HT1080 (cell line): ENCODE results near the gene PDSS2. TPM values are rescaled to one million over a fixed set of nuclear protein-coding genes. Genes with fewer than 3 reads are reported as not detected.
"Not testable (repeated sequence)": the region's sequence is repeated elsewhere in the genome, so short reads cannot be mapped to it uniquely, and the experiment has no call there.

Source experiments
- DNase-seq: peaks from one replicate; pipeline ENCODE4 v3.0.0-alpha.2; 2015; ENCODE audit warnings: low read depth
- total RNA-seq: library from RNA; depleted of rRNA; stranded (reverse); fragments of >200 nt; shearing (Covaris generic); gene quantifications from 2 replicates; pipeline ENCODE4 v1.2.3, GENCODE V29; 2014

Gene PDSS2
- total RNA-seq, 1 experiment from 2014 or later = 10.7 TPM

- DNase-seq = no peak
These were observed 239.5 kb downstream of the PDSS2 start for GRCh38 chr6:107219851-107220250.

DNA sequence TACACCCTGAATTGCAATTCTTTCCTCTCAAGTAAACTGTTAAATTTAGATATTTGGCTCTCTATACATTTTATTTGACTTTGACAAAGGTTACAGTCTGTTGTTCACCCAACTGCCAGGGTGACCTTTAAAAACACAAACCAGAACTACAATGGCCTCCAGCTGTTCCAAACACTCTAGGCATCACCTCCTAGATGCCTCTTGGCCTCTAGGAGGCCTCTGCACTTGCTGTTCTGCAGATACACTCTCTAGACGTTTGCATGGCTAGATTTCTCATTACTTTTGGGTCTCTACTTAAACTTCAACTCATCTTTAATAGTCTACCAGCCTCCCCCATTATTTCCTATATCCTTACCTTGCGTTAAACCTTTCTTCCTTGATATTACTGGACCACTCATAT lies 241.2 kb downstream of the PDSS2 start:
- DNase-seq = no peak

GRCh38 chr6:107217248-107217647 lies 242.1 kb downstream of the PDSS2 start:
- no peak for DNase-seq

DNA sequence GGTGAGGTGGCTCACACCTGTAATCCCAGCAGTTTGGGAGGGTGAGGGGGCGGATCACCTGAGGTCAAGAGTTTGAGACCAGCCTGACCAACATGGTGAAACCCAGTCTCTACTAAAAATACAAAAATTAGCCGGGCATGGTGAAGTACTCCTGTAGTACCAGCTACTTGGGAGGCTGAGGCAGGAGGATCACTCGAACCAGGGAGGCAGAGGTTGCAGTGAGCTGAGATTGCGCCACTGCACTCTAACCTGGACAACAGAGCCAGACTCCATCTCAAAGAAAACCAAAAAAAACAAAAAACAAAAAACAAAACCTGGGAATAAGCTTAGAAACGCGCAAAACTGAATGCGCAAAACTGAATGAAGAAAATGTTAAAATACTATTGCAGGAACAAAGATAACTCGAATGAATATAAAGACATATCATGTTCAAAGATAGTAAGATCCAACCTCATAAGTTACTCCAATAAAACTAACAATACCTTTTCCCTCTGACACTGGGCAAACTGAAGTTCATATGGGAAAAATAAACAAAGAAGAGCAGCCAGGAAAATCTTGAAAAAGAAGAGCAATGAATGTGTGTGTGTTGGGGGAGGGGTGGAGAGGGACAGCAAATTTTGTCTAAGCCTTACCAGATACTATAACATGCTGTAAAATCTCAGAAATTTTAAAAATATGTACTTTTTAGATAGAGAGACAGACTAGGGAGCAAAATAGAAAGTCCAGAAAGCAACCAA lies 243.0 kb downstream of the PDSS2 start:
- no peak for DNase-seq

DNA sequence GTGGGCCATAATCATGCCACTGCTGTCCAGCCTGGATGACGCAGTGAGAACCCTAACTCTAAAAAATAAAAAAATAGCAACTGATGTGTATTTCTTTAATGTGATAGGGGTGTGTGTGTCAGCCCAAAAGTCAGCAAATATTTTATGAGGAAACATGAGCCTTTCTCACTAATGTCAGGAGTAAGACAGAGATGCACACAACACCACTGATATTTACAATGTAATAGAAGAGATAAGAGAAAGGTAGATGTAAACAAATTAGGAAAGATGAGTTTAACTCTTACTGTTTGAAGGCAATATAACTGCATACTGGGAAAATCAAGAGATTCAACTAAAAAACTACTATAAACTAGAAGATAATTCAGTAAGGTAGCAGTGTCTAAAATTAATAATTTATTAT lies 244.0 kb downstream of the PDSS2 start:
- DNase-seq = no peak

- no peak for DNase-seq
These were observed 244.7 kb downstream of the PDSS2 start for GRCh38 chr6:107214655-107215054.

GRCh38 chr6:107209406-107210305 lies 249.7 kb downstream of the PDSS2 start:
- no peak for DNase-seq

- no peak for DNase-seq
These were observed 252.0 kb downstream of the PDSS2 start for GRCh38 chr6:107207251-107207873.

- no peak for DNase-seq
These were observed 254.0 kb downstream of the PDSS2 start for GRCh38 chr6:107205058-107205998.

DNA sequence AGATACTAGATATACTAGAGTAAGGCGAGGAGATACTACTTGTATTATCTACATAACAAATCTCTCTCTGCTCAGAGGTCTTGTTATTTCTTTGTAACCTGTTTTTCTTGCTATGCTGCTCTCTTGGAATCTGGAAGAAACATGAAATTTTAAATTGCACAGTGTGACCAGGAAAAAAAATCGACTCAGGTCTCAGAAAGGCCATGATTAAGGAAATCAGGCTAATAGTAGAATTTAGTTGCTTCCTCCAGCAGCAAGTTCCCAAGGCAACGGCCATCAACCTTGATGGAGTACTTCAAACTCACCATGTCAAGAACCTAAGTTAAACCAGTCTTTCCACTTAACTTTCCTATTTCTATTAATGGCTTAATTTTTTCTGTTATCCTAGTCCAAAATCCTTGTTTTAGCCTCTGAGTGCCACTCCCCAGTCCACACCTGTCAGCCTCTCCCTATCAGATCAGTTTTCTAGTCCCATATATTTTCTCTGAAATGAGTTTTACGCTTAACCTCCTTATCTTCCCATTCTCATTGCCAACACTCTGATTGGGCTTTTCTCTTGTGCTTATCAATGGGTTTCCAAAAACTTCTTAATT lies 256.4 kb downstream of the PDSS2 start:
- DNase-seq = no peak

GRCh38 chr6:107198631-107199416 lies 260.5 kb downstream of the PDSS2 start:
- DNase-seq = no peak

DNA sequence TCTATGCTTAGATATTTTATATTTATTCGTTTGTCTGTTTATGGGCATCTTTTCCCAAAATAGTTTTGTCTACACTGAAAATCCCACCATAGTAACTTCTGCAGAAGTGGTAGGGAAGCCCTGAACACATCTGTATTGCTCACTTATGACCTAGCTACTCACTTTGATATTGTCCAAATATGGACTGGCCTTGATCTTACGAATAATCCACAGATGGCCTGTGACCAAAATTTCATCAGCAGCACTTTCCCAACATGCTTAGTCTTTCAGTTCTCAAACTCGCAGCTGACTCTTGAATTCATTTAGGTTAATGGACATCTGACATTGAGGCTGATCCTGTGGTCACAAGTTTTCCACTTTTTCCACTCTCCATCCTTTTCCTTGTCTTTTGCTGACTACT lies 263.2 kb downstream of the PDSS2 start:
- DNase-seq = no peak

GRCh38 chr6:107194723-107195122 lies 264.6 kb downstream of the PDSS2 start:
- DNase-seq = not testable (repeated sequence)

DNA sequence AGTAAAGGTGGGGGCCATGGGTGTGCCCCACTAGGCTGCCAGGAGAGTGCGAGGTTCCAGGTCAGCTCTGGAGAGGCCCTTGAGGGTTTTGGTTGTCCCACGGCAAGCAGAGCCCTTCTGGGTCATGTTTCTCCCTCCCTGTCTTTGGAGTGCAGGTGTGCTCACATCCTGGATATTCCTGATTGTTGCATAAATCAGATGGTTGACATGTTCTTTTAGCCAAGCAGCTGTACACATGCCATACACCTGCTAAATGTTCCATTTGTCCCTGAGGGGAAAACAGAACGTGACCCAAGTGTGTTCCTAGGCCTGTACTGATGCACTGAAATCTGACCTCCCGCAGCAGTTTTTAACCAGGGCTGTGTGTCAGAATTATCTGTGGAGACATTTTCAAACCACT lies 266.5 kb downstream of the PDSS2 start:
- no peak for DNase-seq

GRCh38 chr6:107187630-107188029 lies 271.7 kb downstream of the PDSS2 start:
- DNase-seq = no peak

GRCh38 chr6:107186047-107186446 lies 273.3 kb downstream of the PDSS2 start:
- DNase-seq = no peak

DNA sequence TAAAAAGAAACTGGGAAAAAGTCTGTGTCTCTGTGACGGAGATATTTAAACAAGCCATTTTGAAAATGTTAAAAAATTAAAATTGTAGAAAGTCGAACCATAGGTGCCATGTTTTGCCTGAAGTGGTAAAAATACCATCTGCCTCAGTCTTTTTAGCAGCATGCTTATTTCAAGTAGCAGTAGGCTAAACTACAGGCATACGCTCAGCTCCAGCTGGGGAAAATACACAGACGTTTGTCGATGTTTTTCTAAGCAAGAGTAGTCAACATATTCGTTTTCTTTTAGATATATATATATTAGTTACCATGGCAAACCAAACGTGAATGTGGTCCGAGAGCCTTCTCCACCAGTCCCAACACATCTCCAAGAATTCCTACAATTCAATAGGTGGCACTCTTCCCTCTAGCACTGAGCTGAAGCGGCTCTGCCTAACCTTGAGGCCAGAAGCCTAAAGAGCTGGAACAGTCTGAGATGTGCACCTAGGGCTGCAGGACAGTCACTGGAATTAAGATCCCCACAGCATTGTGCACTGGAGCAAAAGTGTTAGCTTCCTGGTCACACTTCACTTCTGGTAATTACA lies 273.9 kb downstream of the PDSS2 start:
- no peak for DNase-seq

DNA sequence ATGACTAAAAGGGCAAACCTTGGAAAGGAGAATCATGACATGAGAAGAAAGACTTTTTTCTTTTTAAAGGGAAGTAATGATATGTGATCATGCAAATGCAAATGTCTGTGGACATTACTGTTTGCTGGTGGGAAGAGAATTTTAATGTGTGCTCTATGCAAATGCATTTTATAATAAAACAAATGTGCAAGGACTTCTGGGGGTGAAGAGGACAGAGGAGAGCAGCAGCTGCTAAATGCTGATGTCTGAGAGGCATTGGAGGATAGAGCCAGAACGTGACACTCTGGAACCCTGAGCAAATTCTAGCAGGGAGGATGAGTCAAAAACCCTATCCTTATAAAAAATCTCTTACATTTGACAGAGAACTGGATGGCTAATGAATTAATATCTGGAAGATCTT lies 274.9 kb downstream of the PDSS2 start:
- no peak for DNase-seq

GRCh38 chr6:107180099-107180498 lies 279.3 kb downstream of the PDSS2 start:
- no peak for DNase-seq
